ENCODE measurements around the gene ARHGAP44.

The ARHGAP44 gene

DNA sequence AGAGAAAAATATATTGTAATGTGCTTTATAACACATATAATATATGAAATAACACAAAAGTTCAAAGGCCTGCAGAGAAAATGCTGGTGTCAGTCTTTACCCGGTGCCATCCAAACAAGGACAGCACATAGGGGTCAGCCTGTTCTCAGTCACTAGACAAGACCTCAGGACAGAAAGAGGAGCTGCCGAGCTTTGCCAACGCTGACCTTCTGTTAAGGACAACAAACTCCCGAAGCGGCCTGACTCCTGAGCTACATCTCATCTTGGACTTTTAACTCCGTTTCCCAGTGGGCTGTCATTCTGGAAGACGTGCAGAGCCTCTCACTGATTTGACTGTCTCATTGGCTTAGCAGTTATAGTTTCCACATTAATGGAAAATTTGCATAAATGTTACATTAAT, 221.7 kb downstream of the ARHGAP44 start:
- in situ Hi-C loops (cut with HindIII; ENCODE audit: low sequenced_read_pairs): no loop called here

DNA sequence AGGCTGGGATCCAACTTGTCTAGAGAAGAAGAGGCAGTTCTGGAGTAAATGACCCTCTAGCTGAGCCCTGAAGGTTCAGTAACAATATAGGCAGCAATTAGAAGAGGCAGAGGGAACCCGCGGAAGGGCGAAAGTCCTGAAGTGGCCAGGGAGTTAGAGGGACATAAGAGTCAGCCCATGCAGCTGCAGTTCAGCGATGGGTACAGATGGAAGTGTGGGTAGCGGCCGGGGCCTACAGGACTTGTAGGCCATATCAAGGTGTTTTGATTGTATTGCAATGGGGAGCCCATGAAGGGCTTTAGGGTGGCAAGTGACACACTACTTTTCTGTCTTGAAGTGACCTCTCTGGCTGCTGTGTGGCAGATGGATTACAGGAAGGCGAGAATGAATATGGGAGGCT, 225.5 kb downstream of the ARHGAP44 start:
- in situ Hi-C loops (cut with HindIII; ENCODE audit: low sequenced_read_pairs): no loop called here

DNA sequence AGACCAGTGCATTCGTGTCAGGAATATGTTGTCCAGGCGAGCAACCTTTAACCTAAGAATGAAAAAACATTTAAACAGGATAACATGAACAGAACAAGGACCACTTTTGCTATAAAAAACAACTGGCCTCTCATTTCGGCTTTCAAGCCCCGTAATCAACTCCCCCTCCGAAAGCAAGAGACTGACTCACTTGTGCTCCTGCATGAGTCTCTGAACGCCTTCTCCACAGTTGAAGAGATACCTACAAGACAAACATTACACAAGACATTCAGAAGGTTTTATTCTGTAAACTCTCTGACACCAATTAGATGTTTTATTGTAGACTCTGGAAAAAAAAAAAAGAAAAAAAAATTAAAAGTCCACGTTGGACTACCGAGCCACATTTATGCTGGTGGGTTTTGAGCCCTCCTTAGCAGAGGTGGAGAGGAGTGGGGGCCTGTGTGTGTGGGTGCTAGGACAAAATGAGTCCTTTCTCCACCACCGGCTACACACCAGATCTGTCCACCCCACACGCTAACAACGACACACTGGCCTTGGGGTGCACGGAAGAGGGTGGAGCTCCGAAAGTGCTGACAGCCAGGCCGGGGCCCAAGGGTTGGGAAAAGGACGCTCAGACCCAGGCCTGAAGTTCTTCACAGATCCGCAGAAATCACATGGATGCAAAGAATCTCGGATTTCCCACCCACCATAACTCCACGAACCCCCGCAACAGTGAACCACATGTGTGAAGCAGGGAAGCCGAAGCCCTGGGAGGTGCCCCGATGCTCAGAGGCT, 227.8 kb downstream of the ARHGAP44 start:
- in situ Hi-C loops (cut with HindIII; ENCODE audit: low sequenced_read_pairs): no loop called here

DNA sequence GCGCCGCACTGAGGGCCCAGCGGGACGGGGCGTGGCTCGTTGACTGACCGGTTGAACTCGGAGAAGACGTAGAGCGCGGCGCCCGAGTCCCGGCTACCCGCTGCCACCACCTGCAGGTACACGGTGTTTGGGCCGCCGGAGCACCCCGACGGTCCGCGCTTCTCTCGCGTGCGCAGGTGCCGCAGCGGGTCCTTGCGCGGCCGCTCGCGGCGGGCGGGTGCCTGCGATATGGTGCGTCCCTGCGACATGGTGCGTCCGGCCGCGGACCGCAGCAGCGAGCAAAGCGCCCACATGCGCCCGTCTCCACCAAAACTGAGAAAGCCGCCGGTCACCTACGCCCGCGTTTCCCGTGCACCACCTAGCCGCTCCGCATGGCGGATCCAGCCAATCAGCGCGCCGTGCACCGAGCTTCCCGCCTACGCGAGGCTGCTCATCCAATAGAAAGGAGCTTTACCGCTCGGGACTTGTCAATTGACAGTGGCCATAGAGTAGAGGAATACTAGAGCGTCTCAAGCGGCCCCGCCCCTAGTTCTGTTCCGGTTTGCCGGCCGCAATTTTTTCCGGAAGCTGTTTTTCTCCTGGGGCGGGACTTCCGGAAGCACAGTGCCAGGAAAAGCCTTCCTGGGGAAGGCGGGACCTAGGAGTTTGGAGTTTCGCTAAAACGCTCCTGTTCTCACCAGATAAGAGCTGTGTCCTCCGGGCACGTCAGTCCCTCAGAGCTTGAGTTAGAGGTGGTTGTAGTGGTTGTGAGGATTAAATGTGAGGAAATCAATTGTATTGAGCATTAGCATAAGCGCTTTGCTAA, 228.6 kb downstream of the ARHGAP44 start, which contains the start of gene ELAC2:
TSS of gene ELAC2 (minus strand) at position 373 of the 805 bp plus-strand sequence. CDS start at position 293, 80 bp downstream.
- in situ Hi-C loops (cut with HindIII; ENCODE audit: low sequenced_read_pairs): no loop called here

DNA sequence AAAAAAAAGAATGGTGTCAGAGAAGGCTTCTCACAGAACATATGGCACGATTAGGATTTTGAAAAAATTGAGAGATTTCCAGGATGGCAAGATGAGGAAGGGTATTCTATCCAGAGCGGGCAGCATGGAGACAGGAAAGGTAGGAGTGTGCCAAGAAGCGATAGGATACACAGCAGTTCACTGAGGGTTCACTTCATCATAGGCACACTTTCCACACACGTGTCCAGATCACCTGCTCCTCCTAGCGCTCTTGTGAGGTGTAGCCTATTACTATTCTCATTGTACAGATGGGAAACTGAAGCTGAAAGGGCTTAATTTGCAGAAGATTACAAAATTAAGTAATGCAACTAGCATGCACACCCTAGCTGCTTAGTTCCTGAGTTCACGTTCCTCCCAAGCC, 234.7 kb downstream of the ARHGAP44 start:
- in situ Hi-C loops (cut with HindIII; ENCODE audit: low sequenced_read_pairs): no loop called here

DNA sequence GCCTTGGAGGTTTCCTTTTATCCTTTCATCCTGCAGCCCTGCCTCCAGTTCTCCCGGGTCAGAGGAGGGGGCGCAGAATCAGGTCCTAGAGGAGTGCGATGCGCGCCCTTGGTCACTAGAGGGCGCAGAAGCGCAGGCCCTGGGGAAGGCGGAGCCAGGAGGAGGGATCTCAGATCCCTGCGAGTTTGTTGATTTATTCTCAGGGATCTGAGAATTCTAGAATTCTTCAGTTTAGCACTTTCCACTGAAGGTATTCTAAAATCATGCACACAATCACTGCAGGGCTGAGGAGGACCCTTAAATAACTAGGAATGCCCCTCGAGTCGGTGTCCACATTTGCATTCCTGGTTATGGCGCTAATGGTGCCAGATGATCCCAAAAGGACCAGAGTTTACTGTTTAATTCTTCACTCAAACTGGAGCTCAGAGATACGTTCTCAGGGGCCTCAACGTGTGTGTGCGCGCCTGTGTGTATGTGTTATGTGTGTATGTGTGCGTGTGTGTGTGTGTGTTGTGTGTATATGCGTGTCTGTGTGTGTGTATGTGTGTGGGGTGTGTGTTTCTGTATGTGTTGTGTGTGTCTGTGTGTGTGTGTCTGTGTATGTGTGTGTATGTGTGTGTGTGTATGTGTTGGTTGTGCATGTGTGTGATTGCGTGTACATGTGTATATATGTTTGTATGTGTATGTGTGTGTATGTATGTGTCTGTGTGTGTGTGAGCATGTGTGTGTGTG, 235.4 kb downstream of the ARHGAP44 start:
- in situ Hi-C loops (cut with HindIII; ENCODE audit: low sequenced_read_pairs): no loop called here

DNA sequence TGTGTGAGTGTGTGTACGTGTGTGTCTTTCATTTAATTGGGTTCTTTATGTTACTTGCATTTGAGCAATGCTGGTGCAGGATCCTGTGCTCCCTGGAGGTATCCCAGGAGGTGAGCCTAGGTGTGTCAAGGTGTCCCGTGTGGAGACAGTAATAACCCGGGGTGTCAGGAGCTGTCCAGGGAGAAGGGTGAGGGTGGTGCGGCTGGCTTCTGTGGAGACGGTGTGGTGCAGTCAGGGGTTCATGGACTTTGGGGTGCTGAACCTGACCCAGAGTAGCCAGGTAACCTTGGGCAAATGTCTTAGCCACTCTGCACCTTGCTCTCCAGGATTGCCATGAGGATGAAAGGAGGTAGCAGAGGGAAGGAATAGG, 235.9 kb downstream of the ARHGAP44 start:
- in situ Hi-C loops (cut with HindIII; ENCODE audit: low sequenced_read_pairs): no loop called here

DNA sequence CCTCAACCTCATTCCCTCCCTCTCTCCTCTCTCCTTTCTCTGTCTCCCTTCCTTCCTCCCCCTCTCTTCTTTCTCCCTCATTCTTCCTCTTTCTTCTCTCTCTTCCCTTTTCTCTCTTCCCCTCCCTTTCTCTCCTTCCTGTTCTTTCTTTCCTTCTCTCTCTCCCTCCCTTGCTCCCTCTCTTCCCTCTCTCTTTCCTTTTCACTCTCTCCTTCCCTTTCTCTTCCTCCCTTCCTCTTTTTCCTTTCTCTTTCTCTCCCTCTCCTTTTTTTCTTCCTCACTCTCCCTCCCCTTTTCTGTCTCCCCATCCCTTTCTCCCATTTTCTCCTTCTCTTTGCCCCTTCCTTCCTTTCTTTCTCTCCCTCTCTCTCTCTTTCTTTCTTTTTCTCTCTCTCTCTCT, 236.4 kb downstream of the ARHGAP44 start:
- in situ Hi-C loops (cut with HindIII; ENCODE audit: low sequenced_read_pairs): no loop called here

DNA sequence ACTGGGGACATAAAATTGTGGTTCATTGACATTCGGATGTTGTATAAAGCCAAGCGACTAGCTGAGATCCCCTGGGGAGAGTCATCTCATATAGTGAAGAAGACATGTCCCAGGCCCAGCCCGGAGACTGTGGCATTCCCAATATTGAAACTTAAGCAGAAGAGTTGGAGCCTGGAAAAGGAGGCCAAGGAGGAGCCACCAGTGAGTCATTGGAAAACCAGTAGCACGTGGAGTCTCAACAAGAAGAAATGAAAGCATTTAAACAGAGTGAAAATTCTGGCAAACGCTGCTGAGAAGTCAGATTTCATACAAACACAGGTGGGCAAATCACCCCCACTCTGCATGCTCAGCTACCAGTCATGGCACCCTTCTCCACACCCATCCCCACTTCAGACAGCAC, 237.9 kb downstream of the ARHGAP44 start:
- in situ Hi-C loops (cut with HindIII; ENCODE audit: low sequenced_read_pairs): no loop called here

DNA sequence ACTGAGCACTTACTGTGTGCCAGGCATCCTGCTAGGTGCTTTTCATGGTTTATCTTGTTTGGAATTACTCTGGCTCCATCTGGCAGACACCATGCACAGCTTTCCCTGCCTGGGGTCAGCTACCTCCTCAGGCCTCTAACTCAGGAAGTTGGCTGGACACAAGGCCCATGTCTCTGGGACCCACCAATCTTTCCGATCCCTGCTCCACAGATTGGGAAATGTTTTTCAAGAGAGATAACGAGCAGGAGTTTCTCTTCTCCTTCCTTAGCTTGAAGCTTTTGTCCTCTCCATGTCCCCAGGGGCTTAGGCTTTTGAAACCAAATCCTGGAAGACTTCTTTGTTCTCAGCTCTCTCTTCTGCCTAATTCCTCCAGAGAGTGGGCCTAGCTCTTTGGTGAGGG, 240.0 kb downstream of the ARHGAP44 start:
- in situ Hi-C loops (cut with HindIII; ENCODE audit: low sequenced_read_pairs): no loop called here

DNA sequence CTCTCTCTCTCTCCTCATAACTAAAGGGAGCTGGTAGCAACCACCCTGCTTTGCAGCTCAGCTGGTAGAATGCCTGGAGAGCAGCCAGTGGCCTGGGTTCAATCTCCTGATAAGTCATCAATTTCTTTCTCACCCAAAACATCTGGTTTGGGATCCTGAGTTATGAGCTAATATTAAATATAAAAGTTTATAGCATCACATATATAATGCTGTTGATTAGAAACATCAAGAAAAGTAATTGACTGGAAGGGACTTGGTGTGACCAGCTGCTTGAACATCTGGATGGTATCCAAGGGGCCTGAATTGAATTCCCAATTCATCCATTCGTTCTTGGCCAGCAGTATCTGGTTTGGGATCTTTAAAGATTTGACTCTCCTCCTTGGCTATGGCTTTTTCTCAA, 240.8 kb downstream of the ARHGAP44 start:
- in situ Hi-C loops (cut with HindIII; ENCODE audit: low sequenced_read_pairs): no loop called here

DNA sequence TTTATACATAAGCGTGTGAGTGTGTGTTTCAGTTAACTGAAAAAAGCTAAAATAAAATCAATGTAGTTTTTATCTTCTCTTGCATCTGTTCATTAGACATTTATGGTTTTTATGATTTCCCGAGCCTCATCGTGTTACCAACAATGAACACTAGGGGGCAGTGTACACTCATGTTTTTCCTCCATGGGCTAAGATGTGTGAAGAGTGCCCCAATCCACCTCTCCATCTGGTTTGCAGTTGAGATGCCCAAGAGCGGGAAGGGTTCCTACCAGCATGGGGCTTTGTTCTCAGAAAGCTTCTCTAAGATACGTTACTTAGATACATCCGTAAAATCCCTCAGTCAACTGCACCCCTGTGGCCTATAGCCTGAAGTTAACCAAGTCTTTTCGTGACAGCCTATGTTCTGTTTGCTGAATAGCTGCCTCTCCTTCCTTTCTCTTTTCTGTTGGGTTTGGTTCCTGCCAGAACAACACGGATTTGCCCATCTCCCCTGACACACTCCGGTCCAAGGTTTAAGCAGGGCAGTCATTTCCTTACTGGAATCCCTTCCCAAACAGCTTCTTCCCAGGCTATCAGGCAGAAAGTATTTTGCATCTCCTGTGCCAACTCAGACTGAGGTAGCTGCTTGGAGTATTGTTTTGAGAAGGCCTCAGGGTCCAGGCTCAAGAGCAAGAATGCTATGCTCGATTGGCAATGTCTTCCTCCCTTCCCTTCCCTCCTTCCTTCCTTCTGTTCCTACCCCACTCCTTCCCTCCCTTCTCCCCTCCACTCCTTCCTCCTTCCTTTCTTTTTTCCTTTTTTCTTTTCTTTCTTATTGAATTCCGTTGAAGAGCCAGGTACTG, 241.4 kb downstream of the ARHGAP44 start:
- in situ Hi-C loops (cut with HindIII; ENCODE audit: low sequenced_read_pairs): no loop called here

DNA sequence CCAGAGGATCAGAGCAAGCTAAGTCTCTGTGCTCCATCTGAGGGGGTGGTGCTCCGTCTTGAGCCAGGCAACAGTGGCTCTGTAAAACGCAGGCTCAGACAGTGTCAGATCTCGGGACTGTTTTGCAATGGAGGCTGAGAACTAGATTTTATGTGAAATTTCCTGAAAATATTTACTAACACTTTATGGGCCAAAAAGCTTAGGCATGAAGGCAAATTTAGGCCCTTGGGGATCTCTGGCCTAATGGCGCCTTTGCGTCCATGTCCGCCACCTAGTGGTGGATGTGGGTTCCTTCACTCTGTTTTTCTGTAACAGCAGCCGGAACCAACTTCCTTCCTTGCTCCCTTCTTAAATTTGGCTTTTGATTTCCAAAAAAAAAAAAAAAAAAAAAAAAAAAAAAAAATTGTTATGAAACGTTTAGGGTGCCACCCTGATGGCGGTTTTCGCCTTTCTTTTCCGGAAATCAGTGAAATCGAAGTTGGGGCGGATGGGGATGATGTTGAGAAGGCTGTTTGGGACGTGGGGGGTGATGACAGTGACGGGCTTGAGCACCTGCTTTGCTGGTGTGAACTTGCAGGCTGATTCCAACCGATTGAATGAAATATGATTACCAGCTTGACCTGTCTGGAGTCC, 242.5 kb downstream of the ARHGAP44 start:
- in situ Hi-C loops (cut with HindIII; ENCODE audit: low sequenced_read_pairs): no loop called here

DNA sequence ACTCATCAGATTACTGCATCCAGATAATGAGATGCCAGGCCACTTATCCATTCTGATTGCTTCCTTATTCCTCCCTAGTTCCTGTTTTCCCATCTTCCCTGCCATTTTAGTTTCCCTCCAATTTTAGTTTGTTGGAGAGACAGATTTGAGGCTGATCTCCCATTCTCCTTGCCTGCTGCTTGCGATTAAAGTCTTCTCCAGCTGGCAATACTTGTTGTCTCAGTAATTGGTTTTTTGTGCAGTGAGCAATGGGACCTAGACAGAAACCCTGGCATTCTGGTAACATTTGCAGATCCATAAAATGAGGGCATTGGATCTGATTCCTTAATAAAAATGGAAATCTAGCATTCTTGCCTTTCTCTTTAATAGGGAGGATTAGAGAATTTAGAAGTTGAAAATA, 246.1 kb downstream of the ARHGAP44 start:
- in situ Hi-C loops (cut with HindIII; ENCODE audit: low sequenced_read_pairs): no loop called here

DNA sequence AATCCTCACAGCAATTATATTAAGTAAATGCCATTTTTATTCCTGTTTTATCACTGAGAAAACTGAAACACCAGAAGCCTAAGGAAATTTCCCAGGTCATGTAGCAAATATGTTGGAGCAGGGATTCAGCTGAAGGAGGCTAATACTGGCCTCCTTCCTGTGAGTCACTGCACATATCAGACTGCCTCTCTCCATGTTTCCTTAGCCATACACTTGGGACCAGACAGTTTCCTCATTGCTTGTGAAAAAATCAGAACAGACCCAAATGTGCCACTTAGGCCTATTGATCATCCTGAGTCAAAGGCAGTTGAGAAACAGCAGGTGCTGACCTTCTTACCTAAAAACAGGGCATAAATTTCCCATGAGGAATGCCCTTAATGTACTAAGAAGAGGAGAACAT, 247.5 kb downstream of the ARHGAP44 start:
- in situ Hi-C loops (cut with HindIII; ENCODE audit: low sequenced_read_pairs): no loop called here

DNA sequence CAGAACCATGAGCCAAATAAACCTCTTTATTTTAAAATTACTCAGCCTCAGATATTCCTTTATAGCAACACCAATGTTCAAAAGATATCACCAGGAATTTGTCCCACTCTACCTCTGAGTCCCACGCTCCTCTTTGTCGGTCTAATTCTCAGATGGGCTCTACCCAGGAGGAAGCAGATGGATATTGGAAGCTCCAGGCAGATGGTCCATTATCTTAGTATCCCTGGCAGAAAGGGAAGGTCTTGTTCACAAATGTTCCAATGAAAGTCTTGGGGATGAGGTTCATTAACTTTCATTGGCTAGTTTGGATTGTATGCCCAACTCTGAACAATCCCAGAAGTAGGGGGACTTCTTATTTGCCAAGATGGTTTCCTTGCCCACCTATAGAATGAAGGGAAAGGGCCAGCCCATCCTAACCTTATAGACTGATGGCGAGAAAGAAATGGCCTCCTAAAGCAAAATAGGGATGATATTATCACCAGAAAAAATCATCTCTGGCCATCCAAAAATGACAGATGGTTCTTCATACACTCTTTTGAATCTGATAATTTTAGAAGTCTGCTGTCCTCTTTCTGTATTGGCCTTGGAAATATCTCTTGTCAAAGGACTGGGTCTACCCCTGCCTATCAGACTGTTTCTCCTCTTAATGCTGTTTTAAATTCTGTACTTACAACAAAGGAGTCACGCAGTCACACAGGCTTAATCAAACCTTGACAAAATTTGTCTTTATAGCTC, 249.8 kb downstream of the ARHGAP44 start:
- in situ Hi-C loops (cut with HindIII; ENCODE audit: low sequenced_read_pairs): no loop called here
